Hematopoietic multipotent progenitor cell (in vitro differentiated cells): Measurements from ENCODE around the gene LPXN. TPM values are rescaled to one million over a fixed set of nuclear protein-coding genes. Genes with fewer than 3 reads are reported as not detected.
"Not testable (repeated sequence)": the region's sequence is repeated elsewhere in the genome, so short reads cannot be mapped to it uniquely, and the experiment has no call there.

Experiments
- DNase-seq, 3 donors: peaks; one replicate each; pipeline ENCODE4 v3.0.0-alpha.2; 2011 to 2015; ENCODE audit warnings: low read depth in 2 of 3, low spot score in 2 of 3
- total RNA-seq: library from RNA; depleted of rRNA; stranded (reverse); fragments of >200 nt; gene quantifications from one replicate; pipeline ENCODE4 v1.2.3, GENCODE V29; 2012

The LPXN gene
- total RNA-seq, 1 donor: 11.0 TPM

- DNase-seq: peak; percentile 83 to 96 (median 94)
Measured at GRCh38 chr11:58579192-58580129, 3.8 kb upstream of the LPXN start.

- peak; percentile 94 to 100 (median 99) for DNase-seq
Measured at GRCh38 chr11:58578635-58579191, 3.1 kb upstream of the LPXN start, which contains the start of gene ZFP91. Gene ZFP91 (plus strand): TSS chr11:58579063. CDS start chr11:58579282, 219 bp downstream.

- DNase-seq: peak in 2 of 3 donors; percentile 94 to 97
Measured at GRCh38 chr11:58578136-58578634, 2.5 kb upstream of the LPXN start.

GRCh38 chr11:58577555-58578135, 2.0 kb upstream of the LPXN start:
- peak; percentile 94 to 99 (median 97) for DNase-seq

- peak in 1 of 3 donors; percentile 11 for DNase-seq
Measured at GRCh38 chr11:58576887-58577471, 1.3 kb upstream of the LPXN start.

- DNase-seq: no peak
Measured at GRCh38 chr11:58574881-58575280, 775 bp downstream of the LPXN start.

- DNase-seq: peak; percentile 16 to 85 (median 77)
Measured at GRCh38 chr11:58573451-58574104, 2.1 kb downstream of the LPXN start.

- not testable (repeated sequence) for DNase-seq
Measured at GRCh38 chr11:58572906-58573305, 2.8 kb downstream of the LPXN start.

GRCh38 chr11:58567889-58568512, 7.7 kb downstream of the LPXN start:
- peak; percentile 55 to 85 (median 79) for DNase-seq

- peak in 2 of 3 donors; percentile 73 to 92 for DNase-seq
Measured at GRCh38 chr11:58564231-58564630, 11.4 kb downstream of the LPXN start.

GRCh38 chr11:58562375-58562800, 13.3 kb downstream of the LPXN start:
- DNase-seq: peak in 1 of 3 donors; percentile 45

- DNase-seq: no peak
Measured at GRCh38 chr11:58561394-58562098, 14.1 kb downstream of the LPXN start.

- DNase-seq: no peak
Measured at GRCh38 chr11:58560842-58561241, 14.8 kb downstream of the LPXN start.

- DNase-seq: no peak
Measured at GRCh38 chr11:58549644-58550043, 26.0 kb downstream of the LPXN start.

GRCh38 chr11:58546841-58547240, 28.8 kb downstream of the LPXN start:
- no peak for DNase-seq

- no peak for DNase-seq
Measured at GRCh38 chr11:58531865-58532341, 43.8 kb downstream of the LPXN start.

- no peak for DNase-seq
Measured at GRCh38 chr11:58530236-58530635, 45.4 kb downstream of the LPXN start.

- DNase-seq: no peak
Measured at GRCh38 chr11:58527429-58527828, 48.2 kb downstream of the LPXN start.

- DNase-seq: peak in 2 of 3 donors; percentile 8 to 38
Measured at GRCh38 chr11:58526721-58527120, 48.9 kb downstream of the LPXN start.
